GM23338 (cell line): ENCODE results near the gene TMEM269. TPM values are rescaled to one million over a fixed set of nuclear protein-coding genes. Genes with fewer than 3 reads are reported as not detected.

Experiments
- ATAC-seq: fragments of 200-7000 bp; cut with Tn5 transposase; 3 replicates; pipeline ENCODE4 v1.9.1; 2020
- DNase-seq: peaks from one replicate; pipeline ENCODE4 v3.0.0-alpha.2; 2015; ENCODE audit warnings: low spot score
- H2AFZ ChIP-seq: fragments of 200-600 bp; sonication (generic); 2 replicates; pipeline ENCODE4 v1.8.0; 2016; ENCODE audit warnings: antibody characterized with exemption, mild to moderate bottlenecking, moderate library complexity
- H3F3A ChIP-seq: fragments of 200-600 bp; sonication (generic); replicated peaks from 2 replicates; pipeline ENCODE4 v1.8.0; 2017; ENCODE audit warnings: antibody characterized with exemption, mixed run types, low read depth
- H3K27ac ChIP-seq: fragments of 200-600 bp; sonication (generic); 2 replicates; pipeline ENCODE4 v1.6.1; 2016; ENCODE audit warnings: low read depth
- H3K27me3 ChIP-seq: fragments of 200-600 bp; sonication (generic); 2 replicates; pipeline ENCODE4 v1.8.0; 2016; ENCODE audit warnings: mild to moderate bottlenecking, mixed run types, moderate library complexity; ENCODE audit not compliant: insufficient read depth
- H3K36me3 ChIP-seq: fragments of 200-600 bp; sonication (generic); 2 replicates; pipeline ENCODE4 v1.8.0; 2016; ENCODE audit warnings: mild to moderate bottlenecking; ENCODE audit not compliant: insufficient read depth
- H3K4me1 ChIP-seq: fragments of 200-600 bp; sonication (generic); 2 replicates; pipeline ENCODE4 v1.8.0; 2016; ENCODE audit warnings: mild to moderate bottlenecking, moderate library complexity; ENCODE audit not compliant: insufficient read depth
- H3K4me2 ChIP-seq: fragments of 200-600 bp; sonication (generic); 2 replicates; pipeline ENCODE4 v1.7.1; 2017; ENCODE audit warnings: mixed run types
- H3K4me3 ChIP-seq: fragments of 200-600 bp; sonication (generic); 2 replicates; pipeline ENCODE4 v1.6.1; 2016; ENCODE audit warnings: mixed run types
- H3K79me2 ChIP-seq: fragments of 200-600 bp; sonication (generic); replicated peaks from 2 replicates; pipeline ENCODE4 v1.8.0; 2017; ENCODE audit warnings: mild to moderate bottlenecking; ENCODE audit not compliant: insufficient read depth
- H3K9me2 ChIP-seq: fragments of 200-600 bp; sonication (generic); 2 replicates; pipeline ENCODE4 v1.8.0; 2017; ENCODE audit not compliant: insufficient read depth
- H4K20me1 ChIP-seq: fragments of 200-600 bp; sonication (generic); replicated peaks from 2 replicates; pipeline ENCODE4 v1.8.0; 2017; ENCODE audit warnings: mild to moderate bottlenecking; ENCODE audit not compliant: insufficient read depth
- H3K27ac Mint-ChIP-seq: 2 replicates; pipeline ENCODE4 v1.8.0; 2020; ENCODE audit warnings: inconsistent platforms, mild to moderate bottlenecking, moderate library complexity, mixed read lengths
- H3K27me3 Mint-ChIP-seq: 3 replicates; pipeline ENCODE4 v1.8.0; 2022; ENCODE audit warnings: low read depth, mild to moderate bottlenecking, moderate library complexity, mixed read lengths, inconsistent platforms; ENCODE audit not compliant: insufficient read depth, poor library complexity
- H3K36me3 Mint-ChIP-seq: 3 replicates; pipeline ENCODE4 v1.8.0; 2021; ENCODE audit warnings: low read depth, mild to moderate bottlenecking, inconsistent platforms, moderate library complexity, mixed read lengths
- H3K4me1 Mint-ChIP-seq: 3 replicates; pipeline ENCODE4 v1.8.0; 2020; ENCODE audit warnings: mild to moderate bottlenecking, inconsistent platforms, mixed read lengths
- H3K4me3 Mint-ChIP-seq: 3 replicates; pipeline ENCODE4 v1.8.0; 2021; ENCODE audit warnings: moderate library complexity, mild to moderate bottlenecking, inconsistent platforms, mixed read lengths
- H3K9me3 Mint-ChIP-seq: 3 replicates; pipeline ENCODE4 v1.8.0; 2020; ENCODE audit warnings: moderate library complexity, mild to moderate bottlenecking, inconsistent platforms, mixed read lengths
- CREB1 ChIP-seq: fragments of 250-450 bp; sonication (Bioruptor Pico); IDR thresholded peaks from 2 replicates; pipeline ENCODE4 v1.5.0; 2020; ENCODE audit warnings: low read depth, mild to moderate bottlenecking, moderate library complexity
- CTCF ChIP-seq, 2 experiments: fragments of 200-600 bp in 1 of 2; sonication (generic) in 1 of 2; conservative IDR thresholded peaks; 2 replicates each; pipeline versions ENCODE4 v1.5.1 to v1.6.1; 2016 to 2017; ENCODE audit warnings: antibody characterized with exemption in 2 of 2, low read depth in 2 of 2, mild to moderate bottlenecking in 2 of 2, moderate library complexity in 1 of 2
- ETS1 ChIP-seq: IDR thresholded peaks from 2 replicates; pipeline ENCODE4 v1.6.1; 2016; ENCODE audit warnings: antibody characterized with exemption
- EZH2 ChIP-seq: fragments of 200-600 bp; sonication (generic); IDR thresholded peaks from one replicate; pipeline ENCODE4 v1.8.0; 2017; ENCODE audit warnings: antibody characterized with exemption, mild to moderate bottlenecking, low read depth; ENCODE audit not compliant: unreplicated experiment
- JUNB ChIP-seq: IDR thresholded peaks from one replicate; pipeline ENCODE4 v1.6.1; 2016; ENCODE audit warnings: antibody characterized with exemption; ENCODE audit not compliant: unreplicated experiment
- NANOG ChIP-seq: IDR thresholded peaks from 2 replicates; pipeline ENCODE4 v1.6.1; 2016; ENCODE audit warnings: antibody characterized with exemption, borderline replicate concordance
- REST ChIP-seq: IDR thresholded peaks from one replicate; pipeline ENCODE4 v1.6.1; 2018; ENCODE audit warnings: antibody characterized with exemption; ENCODE audit not compliant: unreplicated experiment
- ZNF114 ChIP-seq: fragments of 250-450 bp; sonication (Bioruptor Pico); IDR thresholded peaks from 2 replicates; pipeline ENCODE4 v1.5.0; 2020; ENCODE audit warnings: mild to moderate bottlenecking, moderate library complexity
- ZNF462 ChIP-seq: fragments of 250-450 bp; sonication (Bioruptor Pico); IDR thresholded peaks from 2 replicates; pipeline ENCODE4 v1.5.0; 2020; ENCODE audit warnings: mild to moderate bottlenecking, moderate library complexity
- polyA plus RNA-seq: library from polyadenylated mRNA; unstranded; fragments of >200 nt; fragmentation: Nextera tagmentation; extraction: Ambion mirVana; gene quantifications from 2 replicates; pipeline ENCODE4 v1.2.1, GENCODE V29; 2016
- total RNA-seq: library from RNA; depleted of rRNA; stranded (reverse); fragments of >200 nt; shearing (Covaris generic); gene quantifications from 2 replicates; pipeline ENCODE4 v1.2.3, GENCODE V29; 2014

The TMEM269 gene
- total and polyA plus RNA-seq, 2 experiments from 2014 or later, result 0.31 to 0.45 TPM

- H3K27me3 Mint-ChIP-seq, result peaks cover 10% of the 10 kb centered on the region
- H3K4me1 Mint-ChIP-seq, result no peaks in the 10 kb centered on the region
- TF ChIP-seq NANOG (no peak), CREB1 (CRISPR knock-in tag) (no peak)
- H3K9me3 Mint-ChIP-seq, result no peaks in the 10 kb centered on the region
- Histone ChIP-seq H3F3A (no peaks in the 10 kb centered on the region), H3K4me3 (no peak overlapping the region), H3K9me2 (no peaks in the 10 kb centered on the region), H3K36me3 (no peaks in the 10 kb centered on the region), H3K27me3 (no peaks in the 10 kb centered on the region), H3K4me2 (no peak overlapping the region), H3K4me1 (no peaks in the 10 kb centered on the region), H3K79me2 (no peaks in the 10 kb centered on the region), H3K27ac (no peak overlapping the region), H2AFZ (no peak overlapping the region), H4K20me1 (no peaks in the 10 kb centered on the region; the same call in 1 of the 2 replicates)
- no peak overlapping the region for H3K4me3 Mint-ChIP-seq
- no peak overlapping the region for H3K27ac Mint-ChIP-seq
- DNase-seq (no peak), ATAC-seq (no peak)
- H3K36me3 Mint-ChIP-seq, result no peaks in the 10 kb centered on the region; the same call in 2 of the 3 replicates
These were observed 50.6 kb downstream of the TMEM269 start for GRCh38 chr1:42835422-42835821.

GRCh38 chr1:42837709-42838108 lies 52.9 kb downstream of the TMEM269 start:
- no peak for ATAC-seq
- H3K9me2 ChIP-seq, result no peaks in the 10 kb centered on the region
- no peaks in the 10 kb centered on the region for H3K27me3 ChIP-seq
- DNase-seq, result no peak
- no peaks in the 10 kb centered on the region; the same call in 1 of the 2 replicates for H4K20me1 ChIP-seq
- no peak overlapping the region for H3K27ac Mint-ChIP-seq
- no peak overlapping the region for H2AFZ ChIP-seq
- H3K36me3 Mint-ChIP-seq, result peaks cover 7% of the 10 kb centered on the region
- H3K79me2 ChIP-seq, result no peaks in the 10 kb centered on the region
- H3K4me1 Mint-ChIP-seq, result no peaks in the 10 kb centered on the region
- no peaks in the 10 kb centered on the region for H3K9me3 Mint-ChIP-seq
- H3K4me1 ChIP-seq, result no peaks in the 10 kb centered on the region
- H3K27ac ChIP-seq, result no peak overlapping the region
- TF ChIP-seq REST (no peak), ZNF462 (CRISPR knock-in tag) (no peak), ETS1 (no peak), CTCF (conservative IDR thresholded peaks at IDR 0.05; ENCODE audit: low read depth in 2 of 2) (no peak), NANOG (no peak), JUNB (no peak), ZNF114 (no peak), EZH2 (no peak)
- no peak overlapping the region for H3K4me3 ChIP-seq
- H3F3A ChIP-seq, result no peaks in the 10 kb centered on the region
- H3K36me3 ChIP-seq, result no peaks in the 10 kb centered on the region
- H3K27me3 Mint-ChIP-seq, result peaks cover 4% of the 10 kb centered on the region
- no peak overlapping the region for H3K4me3 Mint-ChIP-seq
- no peak overlapping the region for H3K4me2 ChIP-seq
